ENCODE data around the gene SPOCK2.

GRCh38 chr10:72022228-72022627 lies 66.1 kb downstream of the SPOCK2 start:
- TF ChIP-seq, protein P1, sequence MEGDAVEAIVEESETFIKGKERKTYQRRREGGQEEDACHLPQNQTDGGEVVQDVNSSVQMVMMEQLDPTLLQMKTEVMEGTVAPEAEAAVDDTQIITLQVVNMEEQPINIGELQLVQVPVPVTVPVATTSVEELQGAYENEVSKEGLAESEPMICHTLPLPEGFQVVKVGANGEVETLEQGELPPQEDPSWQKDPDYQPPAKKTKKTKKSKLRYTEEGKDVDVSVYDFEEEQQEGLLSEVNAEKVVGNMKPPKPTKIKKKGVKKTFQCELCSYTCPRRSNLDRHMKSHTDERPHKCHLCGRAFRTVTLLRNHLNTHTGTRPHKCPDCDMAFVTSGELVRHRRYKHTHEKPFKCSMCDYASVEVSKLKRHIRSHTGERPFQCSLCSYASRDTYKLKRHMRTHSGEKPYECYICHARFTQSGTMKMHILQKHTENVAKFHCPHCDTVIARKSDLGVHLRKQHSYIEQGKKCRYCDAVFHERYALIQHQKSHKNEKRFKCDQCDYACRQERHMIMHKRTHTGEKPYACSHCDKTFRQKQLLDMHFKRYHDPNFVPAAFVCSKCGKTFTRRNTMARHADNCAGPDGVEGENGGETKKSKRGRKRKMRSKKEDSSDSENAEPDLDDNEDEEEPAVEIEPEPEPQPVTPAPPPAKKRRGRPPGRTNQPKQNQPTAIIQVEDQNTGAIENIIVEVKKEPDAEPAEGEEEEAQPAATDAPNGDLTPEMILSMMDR (IDR thresholded peaks at IDR 0.05): no peak
- no peak for TF ChIP-seq POLR2A (IDR thresholded peaks at IDR 0.05)
